Right renal pelvis (tissue), 4 donors: ENCODE measurements around the gene ZSWIM8. TPM values are rescaled to one million over a fixed set of nuclear protein-coding genes. Genes with fewer than 3 reads are reported as not detected.
A peak's percentile ranks its signal among the peaks of the same experiment; 100 is the strongest.
"Not testable (repeated sequence)": the region's sequence is repeated elsewhere in the genome, so short reads cannot be mapped to it uniquely, and the experiment has no call there.

ENCODE experiments used
- DNase-seq, 4 donors: peaks; one replicate each; pipeline ENCODE4 v3.0.0-alpha.2; 2013; ENCODE audit warnings: low read depth in 4 of 4, low spot score in 3 of 4, missing footprints in 1 of 4
- polyA plus RNA-seq, 4 donors: library from polyadenylated mRNA; unstranded; fragments of 120-200 nt; gene quantifications; one replicate each; pipeline ENCODE4 v1.2.1, GENCODE V29; 2013; ENCODE audit not compliant: insufficient read length in 4 of 4

The ZSWIM8 gene
- 100 to 1,000 TPM in 3 of 4 donors, 10 to 100 TPM in 1; 95.0 to 117 (median 102) TPM for polyA plus RNA-seq

GRCh38 chr10:73785211-73785720 lies at the start of gene ZSWIM8:
TSS of gene ZSWIM8 (plus strand) at chr10:73785606. CDS start at chr10:73785879, 273 bp downstream.
- peak; percentile 88 to 94 (median 93) for DNase-seq

- not testable (repeated sequence) for DNase-seq
Observed at GRCh38 chr10:73740501-73741254, 44.7 kb upstream of the ZSWIM8 start.

GRCh38 chr10:73742454-73742734 lies 43.0 kb upstream of the ZSWIM8 start:
- DNase-seq = no peak

GRCh38 chr10:73743327-73743904 lies 42.0 kb upstream of the ZSWIM8 start:
- DNase-seq = no peak

- DNase-seq = peak; percentile 96 to 99 (median 96)
Observed at GRCh38 chr10:73743905-73744663, 41.3 kb upstream of the ZSWIM8 start, which contains the start of gene SEC24C. TSS of gene SEC24C (plus strand) at chr10:73744372. CDS start at chr10:73746833, 2,461 bp downstream.

- peak in 1 of 4 donors; percentile 29 for DNase-seq
Observed at GRCh38 chr10:73744664-73744975, 40.8 kb upstream of the ZSWIM8 start.

- no peak for DNase-seq
Observed at GRCh38 chr10:73746721-73747120, 38.7 kb upstream of the ZSWIM8 start.

GRCh38 chr10:73750819-73751218 lies 34.6 kb upstream of the ZSWIM8 start:
- no peak for DNase-seq

- DNase-seq = no peak
Observed at GRCh38 chr10:73756183-73756582, 29.2 kb upstream of the ZSWIM8 start.

GRCh38 chr10:73758704-73759511 lies 26.5 kb upstream of the ZSWIM8 start:
- DNase-seq = no peak

GRCh38 chr10:73759512-73760115 lies 25.8 kb upstream of the ZSWIM8 start:
- no peak for DNase-seq

- DNase-seq = no peak
Observed at GRCh38 chr10:73761781-73762180, 23.6 kb upstream of the ZSWIM8 start.

GRCh38 chr10:73762915-73763314 lies 22.5 kb upstream of the ZSWIM8 start:
- no peak for DNase-seq

- no peak for DNase-seq
Observed at GRCh38 chr10:73763343-73763742, 22.1 kb upstream of the ZSWIM8 start.

GRCh38 chr10:73765066-73765465 lies 20.3 kb upstream of the ZSWIM8 start:
- no peak for DNase-seq

GRCh38 chr10:73768881-73769280 lies 16.5 kb upstream of the ZSWIM8 start:
- DNase-seq = no peak

GRCh38 chr10:73769396-73769795 lies 16.0 kb upstream of the ZSWIM8 start:
- no peak for DNase-seq

- peak in 3 of 4 donors; percentile 69 to 77 (median 73) for DNase-seq
Observed at GRCh38 chr10:73771722-73772280, 13.6 kb upstream of the ZSWIM8 start.

GRCh38 chr10:73772281-73773151 lies 12.9 kb upstream of the ZSWIM8 start:
- DNase-seq = peak; percentile 57 to 87 (median 60)
